Endodermal cell (in vitro differentiated cells): ENCODE measurements around the gene DPP6. TPM values are rescaled to one million over a fixed set of nuclear protein-coding genes. Genes with fewer than 3 reads are reported as not detected.
"Not testable (repeated sequence)": the region's sequence is repeated elsewhere in the genome, so short reads cannot be mapped to it uniquely, and the experiment has no call there.

Source experiments
- DNase-seq: peaks from one replicate; pipeline ENCODE4 v3.0.0-alpha.2; 2017
- H3K27ac ChIP-seq: 2 replicates; pipeline ENCODE4 v1.5.1; 2013; ENCODE audit warnings: mild to moderate bottlenecking, low read depth, low read length, moderate library complexity
- H3K27me3 ChIP-seq: 2 replicates; pipeline ENCODE4 v1.6.1; 2013; ENCODE audit warnings: mild to moderate bottlenecking, low read length, moderate library complexity; ENCODE audit not compliant: insufficient read depth, control insufficient read depth, poor library complexity, severe bottlenecking
- H3K36me3 ChIP-seq: 2 replicates; pipeline ENCODE4 v1.7.0; 2013; ENCODE audit warnings: mild to moderate bottlenecking, low read length, moderate library complexity; ENCODE audit not compliant: control insufficient read depth, insufficient read depth
- H3K4me1 ChIP-seq: one replicate; pipeline ENCODE4 v1.7.0; 2013; ENCODE audit warnings: low read length; ENCODE audit not compliant: control insufficient read depth, insufficient read depth
- H3K4me3 ChIP-seq: 2 replicates; pipeline ENCODE4 v1.5.1; 2013; ENCODE audit warnings: mild to moderate bottlenecking, low read length, moderate library complexity
- H3K9ac ChIP-seq: 2 replicates; pipeline ENCODE4 v1.6.1; 2013; ENCODE audit warnings: mild to moderate bottlenecking, low read length, moderate library complexity; ENCODE audit not compliant: poor library complexity, severe bottlenecking; ENCODE audit errors: extremely low read depth
- H3K9me3 ChIP-seq: 2 replicates; pipeline ENCODE4 v1.6.1; 2013; ENCODE audit warnings: mild to moderate bottlenecking, low read length, moderate library complexity; ENCODE audit not compliant: control insufficient read depth
- H3K27ac Mint-ChIP-seq: 2 replicates; pipeline ENCODE4 v1.8.0; 2020; ENCODE audit warnings: mixed read lengths
- H3K27me3 Mint-ChIP-seq: 2 replicates; pipeline ENCODE4 v1.8.0; 2021; ENCODE audit warnings: mild to moderate bottlenecking, mixed read lengths; ENCODE audit not compliant: insufficient read depth
- H3K36me3 Mint-ChIP-seq: 2 replicates; pipeline ENCODE4 v1.8.0; 2020; ENCODE audit warnings: low read depth, mixed read lengths
- H3K4me1 Mint-ChIP-seq: 2 replicates; pipeline ENCODE4 v1.8.0; 2020; ENCODE audit warnings: mixed read lengths
- H3K4me3 Mint-ChIP-seq: 2 replicates; pipeline ENCODE4 v1.8.0; 2020; ENCODE audit warnings: mild to moderate bottlenecking, moderate library complexity, mixed read lengths
- H3K9me3 Mint-ChIP-seq: 2 replicates; pipeline ENCODE4 v1.8.0; 2020; ENCODE audit warnings: mild to moderate bottlenecking, mixed read lengths
- WGBS, 2 experiments: methylation state at CpG; one replicate each; pipeline versions ENCODE4 v1.1.5 to v1.1.7; 2013; ENCODE audit warnings: missing lambda C conversion rate in 2 of 2, mixed read lengths in 1 of 2; ENCODE audit not compliant: insufficient coverage in 1 of 2, insufficient read length in 1 of 2; 5-methylcytosine and 5-hydroxymethylcytosine counted together
- total RNA-seq, 2 donors: library from RNA; stranded (reverse); fragmentation: NEBNext Ultra II Directional in 1 of 2; extraction: Animal tissue kit (Norgen Biotek cat#: 25700) in 1 of 2; gene quantifications; 2 replicates in 1 of 2; 3 replicates in 1 of 2; pipeline ENCODE4 v1.2.1, GENCODE V29; 2021

DPP6 gene
- total RNA-seq, 2 donors from 2014 or later = 1.7 to 3.0 TPM

DNA sequence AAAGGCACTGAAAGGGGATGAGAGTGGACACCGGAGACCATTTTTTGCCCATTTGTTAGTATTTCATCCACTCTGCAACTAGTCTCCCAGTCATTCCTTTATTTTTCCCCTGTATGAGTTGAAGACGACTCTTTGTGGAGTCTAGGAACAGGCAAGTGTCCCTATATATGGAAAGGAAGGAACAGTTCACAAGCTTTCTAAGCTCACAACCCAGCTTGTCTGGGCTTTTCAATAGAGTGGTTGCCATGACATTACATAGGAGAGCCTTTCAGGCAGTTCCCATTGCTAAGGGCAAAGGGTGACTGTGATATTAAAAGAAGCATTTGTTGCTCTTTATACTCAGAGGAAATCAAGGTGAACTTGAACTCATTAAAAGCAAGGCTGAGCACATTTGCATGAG lies 33.8 kb upstream of the DPP6 start:
- H3K4me1 Mint-ChIP-seq, H3K9me3 ChIP-seq, H3K27me3 ChIP-seq, H3K27ac Mint-ChIP-seq, H3K9ac ChIP-seq, H3K27ac ChIP-seq, H3K36me3 ChIP-seq, H3K4me3 Mint-ChIP-seq, H3K4me3 ChIP-seq, H3K4me1 ChIP-seq, H3K27me3 Mint-ChIP-seq, DNase-seq, H3K36me3 Mint-ChIP-seq: not testable (repeated sequence)
- H3K9me3 Mint-ChIP-seq = peaks cover 67% of the 10 kb centered on the region
- WGBS, 2 experiments = 100% methylated on average over 1 of the region's 2 CpGs; no CpG with 5 or more reads in 1 of the 2 experiments

DNA sequence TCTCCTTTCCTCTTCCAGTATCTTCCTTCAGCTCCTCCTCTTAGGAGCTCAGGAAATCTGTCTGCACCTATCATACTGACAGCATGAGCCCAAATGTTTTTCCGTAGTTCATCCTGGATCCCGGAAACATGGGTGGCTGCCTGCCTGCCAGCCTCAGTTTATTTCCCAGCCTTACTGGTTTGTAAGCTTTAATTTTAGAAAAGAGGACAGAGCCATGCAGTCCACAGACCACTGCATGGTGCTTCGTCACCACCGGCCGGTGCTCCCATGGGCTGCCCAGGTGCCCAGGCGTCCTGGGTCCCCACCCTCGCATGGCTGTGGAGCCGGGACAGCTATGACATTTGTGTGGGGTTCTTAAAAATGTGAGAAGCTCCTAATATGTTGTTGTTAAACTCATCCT lies 24.4 kb upstream of the DPP6 start:
- WGBS, 2 experiments = 77 to 92% methylated on average over 2 to 6 of the region's 8 CpGs
- H3K4me1 ChIP-seq, H3K36me3 Mint-ChIP-seq, H3K4me3 ChIP-seq, H3K27ac Mint-ChIP-seq, H3K27me3 ChIP-seq, H3K4me3 Mint-ChIP-seq, H3K4me1 Mint-ChIP-seq, H3K9me3 ChIP-seq, H3K36me3 ChIP-seq, DNase-seq, H3K27ac ChIP-seq, H3K27me3 Mint-ChIP-seq, H3K9ac ChIP-seq: not testable (repeated sequence)
- H3K9me3 Mint-ChIP-seq = peaks cover 46% of the 10 kb centered on the region

DNA sequence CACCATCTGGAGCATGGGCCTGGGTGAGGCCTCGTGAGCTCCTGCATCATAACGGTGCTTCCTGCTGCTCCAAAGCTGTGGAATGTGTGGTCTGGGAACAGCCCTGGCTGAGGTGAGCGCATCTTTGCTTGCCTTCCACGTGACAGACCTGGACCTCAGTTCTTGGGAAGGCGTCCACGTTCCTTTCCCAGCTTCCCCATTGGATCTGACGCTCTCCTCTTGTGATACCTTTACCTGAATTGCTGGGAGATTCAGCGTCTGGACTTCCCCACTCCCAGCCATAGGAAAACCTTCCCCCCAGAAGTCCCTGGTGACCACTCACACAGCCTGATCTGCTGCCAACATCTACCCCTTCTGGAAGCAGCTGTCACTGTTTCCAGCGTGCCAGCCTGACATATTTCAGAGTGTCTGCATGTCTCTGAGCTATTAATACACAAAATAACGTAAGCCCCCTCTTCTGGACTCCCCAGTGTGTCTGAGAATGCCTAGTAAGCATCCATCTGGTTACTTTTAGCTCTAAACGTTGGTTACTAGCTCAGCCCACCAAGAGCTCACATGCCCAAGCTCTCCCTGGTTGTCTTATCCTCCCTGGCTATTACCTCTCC lies 21.6 kb upstream of the DPP6 start:
- not testable (repeated sequence) for DNase-seq, H3K27ac ChIP-seq, H3K36me3 ChIP-seq, H3K27me3 ChIP-seq, H3K27me3 Mint-ChIP-seq, H3K9me3 ChIP-seq, H3K9ac ChIP-seq, H3K4me1 Mint-ChIP-seq, H3K4me3 ChIP-seq, H3K36me3 Mint-ChIP-seq, H3K4me1 ChIP-seq, H3K4me3 Mint-ChIP-seq, H3K27ac Mint-ChIP-seq
- 57 to 58% methylated on average over 4 to 10 of the region's 11 CpGs for WGBS, 2 experiments
- H3K9me3 Mint-ChIP-seq = peaks cover 47% of the 10 kb centered on the region

DNA sequence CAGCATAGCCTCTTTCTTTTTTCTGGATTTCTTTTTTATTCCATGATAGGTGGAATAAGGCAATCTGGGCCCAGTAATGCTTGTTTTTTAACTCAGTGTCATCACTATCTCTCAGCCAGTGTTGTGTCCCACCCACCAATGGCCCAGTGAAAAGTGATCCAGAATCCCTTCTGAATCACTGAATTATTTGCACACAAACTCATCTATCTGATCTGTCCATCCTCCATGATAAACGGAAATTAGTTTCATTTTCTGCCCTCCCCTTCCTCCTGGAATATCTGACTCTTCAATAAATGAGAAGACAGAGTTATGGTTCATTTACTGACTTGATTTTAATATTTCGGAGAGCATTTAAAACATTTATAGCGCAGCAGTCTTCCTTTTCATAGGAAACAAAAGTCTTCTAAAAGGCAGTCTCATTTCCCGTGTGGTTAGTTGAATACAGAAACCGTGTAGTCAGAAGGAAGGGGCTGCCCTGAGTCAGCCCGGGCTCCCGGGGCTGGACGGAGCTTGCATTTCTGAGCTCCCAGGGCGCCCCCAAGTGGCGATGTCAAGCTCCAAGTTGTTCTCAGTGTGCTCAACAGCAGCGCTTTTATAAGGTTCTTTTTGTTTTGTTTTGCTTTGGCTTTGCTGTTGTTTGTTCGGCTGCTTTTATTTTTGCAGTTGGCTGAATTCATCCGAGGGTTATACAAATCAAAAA lies 12.6 kb upstream of the DPP6 start:
- not testable (repeated sequence) for H3K36me3 ChIP-seq, H3K4me3 ChIP-seq, H3K27me3 Mint-ChIP-seq, H3K9me3 Mint-ChIP-seq, H3K27me3 ChIP-seq, H3K9ac ChIP-seq, H3K4me3 Mint-ChIP-seq, H3K27ac ChIP-seq, H3K4me1 Mint-ChIP-seq, H3K27ac Mint-ChIP-seq, H3K4me1 ChIP-seq, DNase-seq, H3K9me3 ChIP-seq, H3K36me3 Mint-ChIP-seq
- WGBS, 2 experiments = 5% methylated on average over 4 of the region's 13 CpGs; no CpG with 5 or more reads in 1 of the 2 experiments

DNA sequence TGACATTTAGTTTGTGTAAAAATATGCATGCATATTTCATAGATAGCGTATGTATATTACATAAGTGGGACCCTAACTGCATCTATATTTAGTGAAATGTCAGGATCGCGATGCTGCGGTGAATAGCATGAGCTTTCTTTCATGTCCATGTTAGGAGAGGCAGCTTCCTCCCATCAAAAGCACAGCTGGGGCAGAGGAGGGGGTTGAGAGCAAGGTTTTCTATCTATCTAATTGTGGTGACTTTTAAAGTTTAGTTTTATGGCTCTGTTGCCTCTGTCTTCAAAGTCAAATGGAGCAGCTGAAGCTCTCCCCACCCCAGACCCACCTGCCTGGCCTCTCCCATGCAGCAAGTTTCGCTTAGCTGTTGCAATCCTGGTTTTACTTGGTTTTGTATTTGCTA lies 1.8 kb upstream of the DPP6 start:
- H3K9me3 Mint-ChIP-seq, H3K4me1 Mint-ChIP-seq, H3K4me3 Mint-ChIP-seq, H3K9ac ChIP-seq, H3K4me1 ChIP-seq, H3K27ac ChIP-seq, H3K4me3 ChIP-seq, DNase-seq, H3K36me3 ChIP-seq, H3K9me3 ChIP-seq, H3K36me3 Mint-ChIP-seq, H3K27ac Mint-ChIP-seq: not testable (repeated sequence)
- H3K27me3 ChIP-seq = peaks cover 24% of the 10 kb centered on the region
- H3K27me3 Mint-ChIP-seq = peaks cover 32% of the 10 kb centered on the region
- WGBS, 2 experiments = no CpG with 5 or more reads among the region's 5 CpGs

DNA sequence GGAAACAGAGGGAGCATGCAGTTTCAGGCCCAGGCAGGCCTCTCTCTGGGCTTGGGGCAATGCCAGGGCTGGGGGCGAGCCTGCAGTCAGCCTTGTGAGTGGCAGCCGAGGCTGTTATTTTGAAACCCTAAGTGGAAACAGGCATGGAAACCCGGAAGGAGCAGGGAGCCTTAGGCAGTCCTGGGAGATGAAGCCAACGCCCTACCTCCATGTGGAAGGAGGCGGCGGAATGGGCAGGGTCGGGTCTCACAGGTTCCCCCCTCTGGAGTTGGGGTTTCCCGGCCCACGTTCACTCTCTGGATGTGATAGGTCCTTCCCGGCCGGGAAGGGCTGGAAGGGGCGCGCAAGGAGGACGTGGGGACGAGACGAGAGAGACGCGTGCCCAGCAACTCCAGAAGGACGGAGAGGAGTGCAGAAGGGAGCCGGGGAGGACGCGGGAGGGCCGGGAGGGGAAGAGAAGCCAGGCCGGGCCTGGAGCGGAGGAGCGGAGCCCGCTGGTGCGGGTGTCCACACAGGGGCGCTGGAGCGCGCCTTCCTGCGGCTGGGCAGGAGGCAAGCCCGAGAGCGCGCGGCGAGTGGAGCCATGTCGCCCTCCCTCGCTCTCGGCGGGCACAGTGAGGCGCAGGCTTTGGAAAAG lies 1.1 kb upstream of the DPP6 start:
- 11% methylated on average over 15 of the region's 42 CpGs; no CpG with 5 or more reads in 1 of the 2 experiments for WGBS, 2 experiments
- peaks cover 36% of the 10 kb centered on the region for H3K27me3 Mint-ChIP-seq
- not testable (repeated sequence) for H3K4me1 ChIP-seq, H3K9me3 ChIP-seq, H3K4me1 Mint-ChIP-seq, H3K9me3 Mint-ChIP-seq, H3K4me3 Mint-ChIP-seq, H3K27ac ChIP-seq, H3K36me3 Mint-ChIP-seq, H3K27ac Mint-ChIP-seq, H3K4me3 ChIP-seq, H3K9ac ChIP-seq, H3K36me3 ChIP-seq
- DNase-seq = peak; percentile 63
- peaks cover 24% of the 10 kb centered on the region for H3K27me3 ChIP-seq
